Astrocyte of the spinal cord (primary cell): ENCODE data around the gene CBLL2.
A peak's percentile ranks its signal among the peaks of the same experiment; 100 is the strongest.

Experiments
- DNase-seq: peaks from one replicate; pipeline ENCODE4 v3.0.0; 2011; ENCODE audit warnings: low read depth, low spot score
- H3K4me3 ChIP-seq: 2 replicates; pipeline ENCODE4 v1.5.1; 2011; ENCODE audit warnings: low read depth, mild to moderate bottlenecking, low read length, moderate library complexity
- in situ Hi-C: cut with HindIII; loops from 2 replicates; pipeline ENCODE4 v1.10.0; 2017; ENCODE audit warnings: low sequenced_read_pairs
- TF ChIP-seq, protein P1 (sequence below): IDR thresholded peaks from 2 replicates; pipeline ENCODE4 v1.5.1; 2012; ENCODE audit warnings: low read depth, mild to moderate bottlenecking, low read length, inconsistent platforms

Gene CBLL2

DNA sequence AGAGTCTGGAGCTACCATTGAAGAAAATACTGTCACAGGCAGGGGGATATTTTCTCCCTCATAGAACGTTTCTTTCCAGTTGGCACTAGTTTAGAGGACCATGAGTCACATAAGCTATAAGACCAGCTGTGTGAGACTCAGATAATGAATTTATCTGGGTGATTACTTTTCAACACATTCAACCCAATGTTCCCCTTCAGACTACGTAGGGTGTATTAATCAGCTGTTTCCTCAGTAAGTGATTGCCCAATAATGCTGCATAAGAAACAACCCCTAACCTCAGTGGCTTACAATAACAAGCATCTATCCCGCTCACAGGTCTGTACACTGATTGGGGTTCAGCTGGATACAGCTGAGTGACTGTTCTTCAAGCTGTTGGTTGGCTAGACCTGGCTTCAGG is 38.1 kb downstream of the CBLL2 start:
- TF ChIP-seq, protein P1, sequence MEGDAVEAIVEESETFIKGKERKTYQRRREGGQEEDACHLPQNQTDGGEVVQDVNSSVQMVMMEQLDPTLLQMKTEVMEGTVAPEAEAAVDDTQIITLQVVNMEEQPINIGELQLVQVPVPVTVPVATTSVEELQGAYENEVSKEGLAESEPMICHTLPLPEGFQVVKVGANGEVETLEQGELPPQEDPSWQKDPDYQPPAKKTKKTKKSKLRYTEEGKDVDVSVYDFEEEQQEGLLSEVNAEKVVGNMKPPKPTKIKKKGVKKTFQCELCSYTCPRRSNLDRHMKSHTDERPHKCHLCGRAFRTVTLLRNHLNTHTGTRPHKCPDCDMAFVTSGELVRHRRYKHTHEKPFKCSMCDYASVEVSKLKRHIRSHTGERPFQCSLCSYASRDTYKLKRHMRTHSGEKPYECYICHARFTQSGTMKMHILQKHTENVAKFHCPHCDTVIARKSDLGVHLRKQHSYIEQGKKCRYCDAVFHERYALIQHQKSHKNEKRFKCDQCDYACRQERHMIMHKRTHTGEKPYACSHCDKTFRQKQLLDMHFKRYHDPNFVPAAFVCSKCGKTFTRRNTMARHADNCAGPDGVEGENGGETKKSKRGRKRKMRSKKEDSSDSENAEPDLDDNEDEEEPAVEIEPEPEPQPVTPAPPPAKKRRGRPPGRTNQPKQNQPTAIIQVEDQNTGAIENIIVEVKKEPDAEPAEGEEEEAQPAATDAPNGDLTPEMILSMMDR = no peak
- H3K4me3 ChIP-seq = no peak overlapping the region
- peak; percentile 39 for DNase-seq
- in situ Hi-C loops = no loop called here

DNA sequence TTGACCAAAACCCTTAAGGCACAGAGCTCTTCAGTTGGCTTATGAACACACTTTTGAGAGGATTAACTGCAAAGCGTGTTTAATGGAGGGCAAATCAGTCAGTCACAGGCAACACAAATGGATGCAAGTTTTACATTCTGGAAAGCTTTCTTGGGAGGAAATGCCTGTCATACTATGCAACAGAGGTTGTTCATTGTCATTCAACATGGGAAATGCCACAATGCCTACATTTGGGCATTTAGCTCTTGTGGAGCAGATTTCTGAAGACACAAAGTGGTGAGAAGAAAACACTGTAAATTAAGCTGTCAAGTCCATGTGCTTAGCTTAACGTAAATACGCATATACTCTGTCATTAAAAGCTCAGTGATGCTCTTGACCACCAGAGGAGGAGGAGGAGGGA is 41.1 kb downstream of the CBLL2 start:
- H3K4me3 ChIP-seq = no peak overlapping the region
- no peak for DNase-seq

DNA sequence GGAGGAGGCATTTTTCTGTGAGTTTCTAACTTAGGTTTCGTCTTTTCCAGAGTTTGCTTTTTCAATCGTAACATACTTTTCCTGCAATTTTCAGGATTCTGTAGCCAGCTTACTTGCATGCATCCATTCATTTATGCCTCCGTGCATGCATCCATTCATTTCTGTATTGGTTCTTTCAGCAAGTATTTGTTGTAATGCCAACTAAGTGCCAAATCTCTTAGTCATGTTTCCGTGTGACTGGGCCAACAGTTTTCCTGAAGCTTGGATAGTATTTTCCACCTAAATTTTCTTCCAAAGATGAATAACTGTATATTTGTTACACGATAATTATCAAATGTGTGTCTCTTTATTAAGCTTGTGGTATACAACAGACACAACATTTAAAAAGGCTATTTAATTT is 41.5 kb downstream of the CBLL2 start:
- TF ChIP-seq, protein P1 = no peak
- no peak overlapping the region for H3K4me3 ChIP-seq
- in situ Hi-C loops = no loop called here
- no peak for DNase-seq

More for the DNA sequence above, 41.1 kb downstream of the CBLL2 start:
- TF ChIP-seq, protein P1 = no peak
- in situ Hi-C loops = no loop called here

DNA sequence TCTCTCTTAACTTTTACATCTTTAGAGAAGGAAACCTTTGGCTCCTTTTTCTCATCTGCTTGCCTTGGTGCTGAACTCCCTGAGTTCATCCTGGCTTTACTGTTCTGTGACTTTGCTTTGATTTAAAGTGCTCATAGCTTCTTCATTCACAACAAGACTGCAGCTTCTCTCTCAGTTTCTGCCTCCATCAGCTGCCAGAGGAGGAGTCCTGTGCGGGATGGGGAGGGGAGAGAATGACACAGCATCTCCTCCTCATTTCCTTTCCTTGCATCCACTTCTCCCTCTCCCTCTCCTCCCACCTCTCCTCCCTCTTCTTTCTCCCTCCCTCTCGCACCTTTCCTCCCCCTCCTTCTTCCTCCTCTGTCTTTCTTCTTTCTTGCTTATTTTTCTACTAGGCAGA is 42.0 kb downstream of the CBLL2 start:
- TF ChIP-seq, protein P1 = no peak
- in situ Hi-C loops = no loop called here
- no peak overlapping the region for H3K4me3 ChIP-seq
- no peak for DNase-seq

DNA sequence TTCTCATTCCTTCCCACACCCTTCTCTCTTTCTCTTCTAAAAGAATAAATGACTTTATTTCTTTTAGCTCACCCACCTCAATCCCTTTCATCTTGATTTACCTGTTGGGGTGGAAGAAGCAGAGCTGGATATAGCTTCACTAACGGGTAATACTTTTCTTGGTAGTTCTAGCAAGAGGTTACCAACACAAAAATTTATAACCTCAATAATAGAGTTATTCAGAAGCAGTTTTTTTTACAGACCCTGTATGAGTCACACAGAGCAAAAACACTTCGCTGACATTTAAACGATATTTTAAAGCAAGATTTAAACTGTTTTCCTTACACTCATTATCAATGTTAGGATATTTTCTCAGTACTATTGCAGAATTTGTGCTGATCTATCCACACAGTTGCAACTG is 42.4 kb downstream of the CBLL2 start:
- H3K4me3 ChIP-seq = no peak overlapping the region
- in situ Hi-C loops = no loop called here
- TF ChIP-seq, protein P1 = no peak
- no peak for DNase-seq

DNA sequence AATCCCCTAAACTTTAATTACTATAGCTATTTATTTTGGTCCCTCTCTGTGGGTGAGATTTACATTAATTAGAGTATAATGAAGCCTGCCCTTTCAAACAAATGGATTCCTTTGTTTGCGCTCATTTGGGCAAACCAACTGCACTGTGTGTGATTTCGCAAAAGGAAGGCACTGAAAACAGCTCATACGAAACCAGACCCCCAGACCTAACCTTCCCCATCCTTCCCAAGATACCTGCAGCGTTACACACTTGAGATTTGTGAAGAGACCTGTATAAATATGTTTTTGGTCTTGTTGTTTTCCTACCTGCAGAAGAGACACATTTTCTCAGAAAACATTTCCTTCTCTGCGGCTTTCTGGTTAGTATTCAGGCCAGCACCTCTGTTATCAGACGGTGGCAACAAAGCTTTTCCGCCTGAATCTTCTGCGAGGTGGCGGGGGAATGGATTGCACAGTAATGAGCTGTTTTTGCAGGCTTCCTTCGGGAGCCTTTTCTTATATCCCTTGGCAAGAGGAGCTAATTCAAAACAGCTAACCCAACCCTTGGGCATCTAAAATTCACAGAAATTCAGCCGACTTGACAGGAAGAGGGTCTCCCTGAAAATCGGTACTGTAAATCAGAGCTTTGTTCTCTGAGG is 47.6 kb downstream of the CBLL2 start:
- in situ Hi-C loops = no loop called here
- H3K4me3 ChIP-seq = no peak overlapping the region
- TF ChIP-seq, protein P1 = no peak
- DNase-seq = no peak
